HTERT RPE-1 (cell line): Measurements from ENCODE around the gene GGT1.
"Not testable (repeated sequence)": the region's sequence is repeated elsewhere in the genome, so short reads cannot be mapped to it uniquely, and the experiment has no call there.

Source experiments
- in situ Hi-C: fragments of 300-500 bp; cut with MboI; formaldehyde crosslinking; loops from 4 replicates; pipeline ENCODE4 v1.14.3; 2020; ENCODE audit warnings: low sequenced_read_pairs

GGT1 gene

DNA sequence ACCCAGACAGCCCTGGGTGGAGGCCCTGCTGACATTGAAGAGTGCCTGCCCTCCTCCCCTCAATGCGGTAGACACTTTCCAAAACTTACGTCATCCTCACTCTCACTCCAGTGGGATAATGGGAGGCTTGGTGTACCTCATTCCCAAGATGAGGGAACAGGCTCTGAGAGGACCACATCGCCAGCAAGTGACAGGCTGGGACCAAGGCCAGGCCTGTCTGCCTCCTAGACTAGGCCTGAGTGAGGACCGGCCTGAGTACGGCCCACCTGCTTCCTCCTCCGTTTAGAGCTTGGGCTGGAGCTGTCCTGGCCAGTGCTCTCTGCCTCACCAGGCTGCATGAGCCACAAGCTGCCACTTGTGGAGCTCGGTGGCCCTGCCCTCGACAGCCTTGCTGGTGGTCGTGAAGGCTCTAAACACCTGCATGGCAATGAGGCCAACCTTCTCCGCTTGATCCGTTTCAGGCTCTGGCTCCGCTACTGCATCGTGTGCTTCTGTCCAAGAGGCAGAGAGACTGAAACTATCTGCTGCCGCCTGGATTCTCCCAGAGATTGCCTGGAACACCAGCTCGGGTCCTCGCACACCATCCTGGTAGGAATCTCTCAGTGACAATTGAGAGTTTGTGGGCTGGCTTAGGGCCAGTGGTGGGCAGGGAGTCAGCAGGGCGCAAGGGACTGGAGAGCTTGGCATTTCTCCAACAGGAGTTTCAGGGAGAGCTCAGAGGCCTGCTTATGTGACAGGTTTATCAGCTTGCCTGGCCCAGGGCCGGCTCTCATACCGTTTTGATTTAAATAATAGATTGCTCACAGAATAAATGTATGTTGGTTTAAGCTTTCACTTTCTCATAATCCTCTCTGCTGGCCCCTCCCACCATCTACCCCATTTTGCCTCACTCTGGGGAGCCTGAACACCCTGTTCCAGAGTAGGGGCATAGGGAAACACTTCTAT, 19.5 kb upstream of the GGT1 start:
- in situ Hi-C loops: no loop called here

DNA sequence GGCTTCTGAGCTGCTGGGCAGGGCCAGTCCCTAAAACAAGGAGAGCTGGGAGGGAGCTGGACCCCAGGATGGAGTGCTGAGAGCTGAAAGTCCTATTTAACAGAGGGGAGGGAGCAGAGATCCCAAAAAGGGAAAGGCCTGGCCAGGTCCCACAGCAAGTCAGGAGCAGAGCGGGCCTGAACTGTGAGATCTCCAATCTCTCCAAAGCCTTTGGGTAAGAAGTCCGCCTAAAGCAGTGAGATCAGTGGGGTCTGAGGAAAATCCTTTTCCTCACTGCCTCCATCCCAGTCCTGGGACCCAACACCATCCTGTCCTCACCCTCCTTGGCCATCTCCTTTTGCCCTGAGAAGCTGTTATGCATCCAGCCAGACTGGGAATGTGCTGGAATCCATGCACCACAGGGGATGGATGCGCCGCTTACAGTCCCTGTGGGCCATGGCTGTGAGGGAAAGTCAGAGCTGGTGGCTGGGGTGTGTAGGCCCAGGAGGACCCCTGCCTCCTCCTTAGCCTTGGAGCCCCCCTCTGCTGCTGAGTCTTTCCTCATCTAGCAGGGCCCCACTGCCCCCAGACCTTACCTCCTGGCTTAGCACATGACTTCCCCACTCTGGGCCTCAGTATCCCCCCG, 18.7 kb upstream of the GGT1 start:
- in situ Hi-C loops: no loop called here

DNA sequence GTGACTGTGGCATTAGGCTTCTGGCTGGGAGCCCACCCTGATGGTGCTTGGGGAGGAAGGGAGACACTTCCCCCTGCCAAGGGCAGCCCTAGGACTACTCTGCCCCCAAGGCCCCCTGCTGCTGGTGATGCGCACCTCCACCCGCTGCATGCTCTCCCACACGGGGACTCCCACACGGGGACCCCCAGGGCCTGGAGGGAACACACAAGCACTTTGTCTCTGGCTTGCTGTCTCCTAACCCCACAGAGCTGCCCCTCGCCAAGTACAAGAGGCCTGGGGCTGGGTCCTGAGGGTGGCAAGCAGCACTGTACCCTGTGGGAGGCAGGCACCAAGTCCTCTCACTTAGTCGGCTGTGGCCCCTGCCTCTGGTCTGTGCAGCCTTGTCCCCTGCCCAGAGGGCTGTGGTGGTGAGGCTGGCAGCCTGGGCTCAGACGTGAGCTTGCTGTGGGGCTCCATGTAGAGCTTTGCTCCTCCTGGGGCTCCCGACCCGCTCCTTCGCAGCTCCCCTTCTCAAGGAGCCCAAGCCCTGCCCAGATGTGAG, 18.1 kb upstream of the GGT1 start:
- in situ Hi-C loops: no loop called here

- in situ Hi-C loops: no loop called here
These were observed 17.5 kb upstream of the GGT1 start for GRCh38 chr22:24585461-24585860.

GRCh38 chr22:24585927-24586546, 17.0 kb upstream of the GGT1 start:
- in situ Hi-C loops: no loop called here

- in situ Hi-C loops: no loop called here
These were observed 15.7 kb upstream of the GGT1 start for GRCh38 chr22:24587251-24587650.

DNA sequence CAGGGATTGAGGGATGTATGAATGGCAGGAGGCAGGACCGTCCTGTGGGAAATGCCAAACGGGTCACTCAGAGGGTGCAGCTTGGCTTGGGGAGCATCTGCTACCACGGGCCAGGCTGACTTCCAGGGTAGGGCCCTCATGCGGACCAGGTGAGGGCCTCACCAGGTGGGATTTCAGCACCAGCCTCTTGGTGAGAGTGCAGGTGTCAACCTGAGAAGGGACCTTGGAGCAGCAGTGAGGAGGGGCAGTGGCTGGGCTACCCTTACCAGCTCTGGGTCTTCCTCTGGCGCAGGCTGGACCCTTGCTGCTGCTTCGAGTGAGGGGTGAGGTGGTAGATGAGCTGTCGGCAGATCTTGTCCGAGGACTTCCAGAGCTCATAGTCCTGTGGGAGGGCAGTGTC, 15.0 kb upstream of the GGT1 start:
- in situ Hi-C loops: no loop called here

- in situ Hi-C loops: no loop called here
These were observed 14.6 kb upstream of the GGT1 start for GRCh38 chr22:24588381-24588756.

GRCh38 chr22:24588757-24589481, 14.1 kb upstream of the GGT1 start:
- in situ Hi-C loops: no loop called here

DNA sequence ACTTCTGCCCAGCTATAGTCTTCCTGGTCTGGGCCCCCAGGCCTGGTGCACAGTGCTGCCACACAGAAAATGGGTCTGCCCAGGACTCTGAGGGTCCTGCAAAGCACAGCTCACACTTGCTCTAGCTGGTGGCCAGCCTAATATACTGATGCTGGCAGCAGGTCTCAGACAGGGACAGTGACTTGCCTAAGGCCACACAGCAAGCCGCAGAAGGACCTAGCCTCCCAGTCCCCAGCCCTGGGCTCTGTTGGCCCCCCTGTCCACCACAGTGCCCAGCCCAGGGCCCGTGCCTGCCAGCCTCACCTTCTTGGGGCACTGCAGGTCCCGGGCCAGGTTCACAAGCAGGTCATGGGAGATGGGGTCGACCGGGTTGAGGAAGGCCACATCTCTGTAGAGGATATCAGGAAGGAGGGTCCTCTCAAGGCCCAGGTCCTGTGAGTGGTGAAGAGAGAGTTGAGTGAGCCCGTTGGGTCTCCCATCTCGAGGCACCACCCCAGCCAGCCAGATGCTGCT, 13.4 kb upstream of the GGT1 start:
- in situ Hi-C loops: no loop called here

GRCh38 chr22:24590596-24591173, 12.3 kb upstream of the GGT1 start:
- in situ Hi-C loops: no loop called here

- in situ Hi-C loops: no loop called here
These were observed 11.6 kb upstream of the GGT1 start for GRCh38 chr22:24591286-24591830.

DNA sequence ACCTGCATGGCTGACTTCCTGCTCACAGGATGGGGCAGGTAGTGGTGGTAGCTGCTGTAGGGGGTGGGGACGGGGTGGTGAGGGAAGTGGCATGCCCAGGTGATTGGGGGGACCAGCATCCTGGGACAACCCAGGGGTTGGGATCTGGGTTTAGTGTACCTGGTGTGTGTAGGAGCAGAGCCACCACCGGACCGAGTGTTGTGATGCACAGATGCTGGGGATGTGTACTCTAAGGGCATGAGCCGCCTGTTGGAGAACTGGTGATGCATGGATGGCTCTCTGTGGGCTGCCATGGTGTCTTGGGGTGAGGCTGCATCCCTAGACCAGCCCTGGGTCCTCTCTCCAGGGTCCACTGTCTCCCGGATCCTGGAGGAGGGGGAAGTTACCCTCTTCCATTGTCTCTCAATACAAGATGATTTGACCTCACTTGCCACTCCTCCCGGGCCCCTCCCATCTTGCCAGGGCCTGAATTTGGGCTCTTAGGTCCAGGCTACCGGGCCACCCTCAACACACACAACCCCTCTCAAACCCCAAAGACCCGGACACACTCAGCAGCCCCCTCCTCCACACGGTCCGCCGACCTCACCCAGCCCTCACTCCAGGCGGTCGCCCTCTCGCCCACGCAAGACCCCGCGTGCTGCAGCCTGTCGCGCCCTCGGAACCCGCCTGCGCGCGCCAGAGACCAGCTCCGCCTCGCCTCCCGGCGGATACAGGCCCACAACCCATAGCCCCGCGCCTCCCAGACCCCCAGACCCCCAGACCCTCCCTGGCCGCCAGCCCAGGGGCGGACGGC, 10.7 kb upstream of the GGT1 start:
- in situ Hi-C loops: no loop called here

- in situ Hi-C loops: no loop called here
These were observed 10.0 kb upstream of the GGT1 start, which contains the start of gene LRRC75B for GRCh38 chr22:24592851-24593558. LRRC75B (minus strand) TSS chr22:24593073; CDS start chr22:24593039, 34 bp downstream.

DNA sequence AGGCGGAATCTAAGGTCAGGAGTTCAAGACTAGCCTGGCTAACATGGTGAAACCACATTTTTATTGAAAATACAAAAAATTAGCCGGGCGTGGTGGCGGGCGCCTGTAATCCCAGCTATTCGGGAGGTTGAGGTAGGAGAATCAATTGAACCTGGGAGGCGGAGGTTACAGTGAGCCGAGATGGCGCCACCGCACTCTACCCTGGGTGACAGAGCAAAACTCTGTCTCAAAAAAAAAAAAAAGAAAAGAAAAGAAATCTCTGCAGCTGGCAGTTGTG, 9.5 kb upstream of the GGT1 start:
- in situ Hi-C loops: not testable (repeated sequence)

GRCh38 chr22:24593836-24594568, 9.0 kb upstream of the GGT1 start:
- in situ Hi-C loops: no loop called here

GRCh38 chr22:24594569-24595120, 8.3 kb upstream of the GGT1 start:
- in situ Hi-C loops: no loop called here

DNA sequence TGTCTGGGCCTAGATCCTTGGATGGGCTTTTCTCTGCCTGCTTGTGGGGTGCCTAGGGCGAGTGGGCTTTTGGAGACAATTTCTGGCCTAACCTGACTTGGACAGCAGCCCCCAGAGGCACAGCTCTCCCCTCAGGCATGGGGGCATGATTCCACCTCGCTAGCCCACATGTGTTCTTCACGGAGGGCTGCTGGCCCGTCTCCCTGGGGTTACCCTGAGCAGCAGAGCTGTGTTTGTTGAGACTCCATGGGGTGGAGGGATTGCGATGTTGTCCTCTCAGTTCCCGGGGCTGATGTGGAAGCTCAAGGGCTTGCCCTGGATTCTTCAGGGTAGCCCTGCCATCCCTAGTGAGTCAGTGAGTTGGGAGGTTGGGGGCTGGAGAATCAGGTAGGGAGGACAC, 7.8 kb upstream of the GGT1 start:
- in situ Hi-C loops: no loop called here
